Activated T-cell treated with anti-CD3 and anti-CD28 coated beads for 48 hours (primary cell): ENCODE data around the gene IGF2BP3.
"Not testable (repeated sequence)": the region's sequence is repeated elsewhere in the genome, so short reads cannot be mapped to it uniquely, and the experiment has no call there.

ENCODE experiments used
- DNase-seq: peaks from one replicate; pipeline ENCODE4 v3.0.0-alpha.2; 2020; ENCODE audit warnings: low read depth

IGF2BP3 gene

GRCh38 chr7:23470330-23471105 lies at the start of gene IGF2BP3:
Gene IGF2BP3 (minus strand): TSS chr7:23470491. CDS start chr7:23470110, 381 bp downstream.
- peak; percentile 29 for DNase-seq

DNA sequence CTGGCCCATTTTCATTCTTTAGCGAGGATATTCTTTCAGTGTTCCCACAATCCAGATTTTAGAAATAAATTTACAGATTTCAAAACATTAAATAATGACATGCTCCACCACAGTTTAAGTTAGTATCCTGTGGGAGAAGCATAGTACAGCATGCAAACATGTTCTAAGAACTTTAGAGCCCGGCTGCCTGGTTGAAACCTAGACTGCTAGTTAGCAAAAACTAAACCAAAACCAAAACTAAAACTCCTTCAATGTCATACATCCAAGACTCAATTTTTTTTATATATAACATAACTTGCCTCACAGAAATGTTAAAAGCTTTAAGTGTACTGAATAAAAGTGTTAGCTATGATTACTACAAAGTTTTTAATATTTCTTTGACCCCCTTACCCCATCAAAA lies 44.5 kb upstream of the IGF2BP3 start:
- DNase-seq = no peak

- not testable (repeated sequence) for DNase-seq
Observed at GRCh38 chr7:23513746-23514145, 43.5 kb upstream of the IGF2BP3 start.

GRCh38 chr7:23494009-23494408 lies 23.7 kb upstream of the IGF2BP3 start:
- DNase-seq = no peak

- DNase-seq = no peak
Observed at GRCh38 chr7:23491502-23491901, 21.2 kb upstream of the IGF2BP3 start.

DNA sequence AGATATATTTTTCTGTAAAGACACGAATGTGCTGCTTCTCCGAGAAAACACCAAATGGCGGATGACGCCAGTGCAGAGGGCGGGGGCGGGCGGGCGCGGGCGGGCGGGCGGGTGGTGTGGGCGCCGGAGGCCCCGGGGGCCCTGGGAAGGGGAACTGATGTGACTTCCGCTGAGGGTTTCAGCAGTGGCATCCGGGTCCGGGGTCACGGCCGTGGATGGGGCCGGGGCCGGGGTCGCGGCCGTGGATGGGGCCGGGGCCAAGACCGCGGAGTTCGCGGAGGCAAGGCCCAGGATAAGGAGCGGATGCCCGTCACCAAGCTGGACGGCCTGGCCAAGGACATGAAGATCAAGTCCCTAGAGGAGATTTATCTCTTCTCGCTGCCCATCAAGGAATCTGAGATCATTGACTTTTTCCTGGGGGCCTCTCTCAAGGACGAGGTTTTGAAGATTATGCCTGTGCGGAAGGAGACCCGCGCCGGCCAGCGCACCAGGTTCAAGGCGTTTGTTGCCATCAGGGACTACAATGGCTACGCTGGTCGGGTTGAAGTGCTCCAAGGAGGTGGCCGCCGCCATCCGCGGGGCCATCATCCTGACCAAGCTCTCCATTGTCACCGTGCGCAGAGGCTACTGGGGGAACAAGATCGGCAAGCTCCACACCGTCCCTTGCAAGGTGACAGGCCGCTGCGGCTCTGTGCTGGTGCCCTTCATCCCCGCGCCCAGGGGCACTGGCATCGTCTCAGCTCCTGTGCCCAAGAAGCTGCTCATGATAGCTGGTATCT lies 20.3 kb upstream of the IGF2BP3 start:
- peak; percentile 21 for DNase-seq

GRCh38 chr7:23488714-23489113 lies 18.4 kb upstream of the IGF2BP3 start:
- DNase-seq = not testable (repeated sequence)

DNA sequence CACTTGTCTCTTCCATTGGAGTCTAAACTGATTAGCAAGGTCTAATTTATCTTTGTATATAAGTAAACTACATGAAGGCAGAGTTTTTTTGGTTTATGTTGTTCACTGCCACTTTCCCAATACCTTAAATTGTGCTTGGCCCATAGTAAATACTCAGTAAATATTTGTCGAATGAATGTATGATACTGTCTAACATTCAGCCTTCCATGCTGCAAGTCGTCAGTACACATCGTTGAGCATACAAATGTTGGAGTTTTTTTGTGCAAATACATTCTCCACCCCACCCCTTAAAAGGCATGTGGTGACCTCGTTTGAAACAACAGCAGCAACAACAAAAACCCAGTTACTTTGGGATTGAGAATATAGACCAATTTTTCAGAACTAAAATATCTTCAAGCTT lies 17.4 kb upstream of the IGF2BP3 start:
- DNase-seq = no peak

- DNase-seq = no peak
Observed at GRCh38 chr7:23486002-23486773, 15.9 kb upstream of the IGF2BP3 start.

GRCh38 chr7:23482686-23483085 lies 12.4 kb upstream of the IGF2BP3 start:
- DNase-seq = no peak

DNA sequence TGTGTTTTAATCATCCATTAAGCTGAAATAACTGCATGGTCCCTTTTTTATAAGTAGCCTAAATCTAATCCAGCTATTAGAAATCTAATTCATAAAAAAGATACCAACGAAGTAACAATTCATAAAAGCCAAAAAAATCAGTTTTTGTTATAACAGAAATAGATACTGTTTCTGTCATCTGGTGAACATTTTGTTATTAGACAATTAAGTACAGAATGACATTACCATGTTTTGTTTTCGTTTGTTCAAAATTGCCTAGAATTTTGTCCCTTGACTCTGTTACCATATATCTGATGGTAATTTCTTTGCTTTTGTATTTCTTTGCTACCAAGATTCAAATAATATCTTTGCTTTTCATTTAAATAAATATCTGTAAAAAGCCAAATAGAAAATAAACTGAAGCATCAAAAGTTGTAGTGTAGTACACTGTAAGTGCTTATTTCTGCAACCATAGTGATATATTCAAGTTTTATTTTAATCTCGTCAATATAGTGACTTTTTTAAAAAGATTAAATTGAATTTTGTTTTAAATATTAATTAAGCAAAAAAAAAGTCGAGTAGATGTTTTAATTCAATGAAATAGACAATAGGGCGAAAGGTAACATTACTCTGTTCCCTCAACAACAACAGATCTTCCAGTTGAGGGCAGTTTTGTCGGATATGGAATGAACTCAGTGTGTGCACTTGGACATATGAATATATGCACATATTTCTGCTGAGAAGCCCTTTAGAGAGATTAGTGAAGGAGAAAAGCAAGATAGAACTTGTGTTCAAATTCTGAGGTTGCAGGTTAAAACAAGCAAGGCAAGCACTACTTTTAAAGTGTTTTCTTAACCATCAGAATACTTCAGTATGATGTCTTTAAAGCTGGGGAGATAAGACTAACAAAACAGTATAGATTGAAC lies 7.9 kb upstream of the IGF2BP3 start:
- DNase-seq = no peak

- DNase-seq = no peak
Observed at GRCh38 chr7:23477157-23477499, 6.8 kb upstream of the IGF2BP3 start.

GRCh38 chr7:23476286-23477156 lies 6.2 kb upstream of the IGF2BP3 start:
- no peak for DNase-seq

GRCh38 chr7:23475576-23475839 lies 5.2 kb upstream of the IGF2BP3 start:
- DNase-seq = no peak

- no peak for DNase-seq
Observed at GRCh38 chr7:23474829-23475575, 4.7 kb upstream of the IGF2BP3 start.

DNA sequence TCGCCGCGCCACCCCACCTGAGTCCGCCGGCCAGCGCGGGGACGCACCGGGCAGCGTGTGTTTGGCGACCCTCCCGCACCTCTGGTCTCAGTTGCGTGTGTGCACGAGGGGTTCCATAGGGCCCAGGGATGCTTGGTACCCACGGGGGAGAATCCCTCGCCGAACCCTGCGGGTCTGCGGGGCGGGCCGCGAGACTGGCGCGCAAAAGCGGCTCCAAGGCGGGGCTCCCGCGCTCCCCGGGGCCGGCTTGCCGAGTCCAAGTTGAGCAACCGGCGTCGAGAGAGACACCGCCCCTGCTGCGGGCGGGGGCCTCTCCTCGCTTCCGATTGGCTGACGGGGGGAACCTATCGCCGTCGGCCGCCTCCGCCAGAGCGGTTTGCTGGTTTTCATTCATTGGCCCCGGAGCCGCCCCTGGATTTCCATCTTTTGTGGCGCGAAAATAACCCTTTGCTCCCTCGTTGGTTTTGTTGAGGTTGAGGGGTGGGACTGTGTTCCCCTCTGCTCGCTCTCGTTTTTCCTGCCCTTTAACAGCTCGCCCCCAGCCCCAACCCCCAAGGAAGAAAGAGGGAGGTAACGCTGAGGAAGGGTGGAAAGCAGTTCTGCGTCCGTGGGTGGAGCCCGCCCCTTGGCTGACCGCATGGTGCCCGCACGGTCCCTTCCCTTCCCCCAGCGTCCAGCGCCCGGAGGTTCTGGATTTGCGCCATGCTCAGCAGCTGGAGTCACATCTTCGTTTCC lies 4.0 kb upstream of the IGF2BP3 start:
- DNase-seq = peak; percentile 86

- no peak for DNase-seq
Observed at GRCh38 chr7:23473844-23474093, 3.5 kb upstream of the IGF2BP3 start.

DNA sequence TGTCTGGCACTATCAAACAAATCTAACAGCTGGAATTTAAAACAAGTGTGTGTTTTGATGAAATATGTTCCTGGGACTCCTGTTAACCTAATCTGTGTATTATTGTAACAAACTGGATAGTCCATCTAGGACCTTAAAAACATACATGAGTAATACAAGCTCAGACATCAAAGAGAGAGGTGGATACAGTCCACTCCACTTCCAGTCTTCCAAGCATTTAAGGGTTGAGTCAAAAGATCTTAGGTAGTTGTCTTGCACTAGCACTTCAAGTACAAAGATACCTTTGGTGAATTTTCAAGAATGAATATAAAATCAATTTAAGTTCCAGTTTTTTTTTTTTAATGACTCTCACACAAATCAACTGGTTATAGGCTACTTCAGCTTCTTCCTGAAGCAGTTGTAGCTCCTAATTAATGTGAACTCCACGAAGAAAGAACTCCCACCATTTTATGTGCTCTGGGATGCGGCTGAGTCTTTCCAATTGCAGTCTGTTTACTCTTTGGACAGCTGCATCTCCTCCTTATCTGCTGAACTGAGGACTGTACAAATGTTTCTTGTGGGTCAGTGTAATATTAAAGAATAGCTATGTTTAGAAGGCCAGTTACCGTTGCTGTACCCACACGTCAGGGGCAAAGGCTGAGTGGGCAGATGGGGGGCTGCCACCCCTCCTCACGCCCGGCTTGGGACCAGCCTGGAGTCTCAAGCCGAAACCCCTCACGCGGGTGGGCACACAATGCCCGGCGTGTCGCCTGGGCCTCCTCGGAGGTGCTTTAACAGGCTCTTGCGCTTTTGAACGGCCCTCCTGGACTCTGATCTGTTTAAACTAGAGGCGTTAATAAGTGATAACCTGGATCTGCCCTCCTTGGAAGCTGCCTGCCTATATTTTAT lies 2.9 kb upstream of the IGF2BP3 start:
- no peak for DNase-seq

- no peak for DNase-seq
Observed at GRCh38 chr7:23472556-23472955, 2.3 kb upstream of the IGF2BP3 start.
